T-cell (primary cell): Measurements from ENCODE around the gene NABP1. TPM values are rescaled to one million over a fixed set of nuclear protein-coding genes. Genes with fewer than 3 reads are reported as not detected.

Experiments used
- ATAC-seq, 4 experiments: fragments of 200-7000 bp in 3 of 4; fragments of 150-1000 bp in 1 of 4; cut with Tn5 transposase; replicated peaks in 1 of 4; 1 replicate in 3 of 4; 2 replicates in 1 of 4; pipeline ENCODE4 v1.10.0; 2021; ENCODE audit warnings: moderate library complexity in 3 of 4, mild to moderate bottlenecking in 2 of 4, moderate number of reproducible peaks in 1 of 4
- CTCF ChIA-PET, 2 donors: fragments of 300-600 bp; sonication (Branson Sonifier 250); formaldehyde crosslinking; loops; one replicate each; lab custom pipeline; 2022; ENCODE audit warnings: antibody characterized with exemption in 2 of 2; lab: Charles Lee
- POLR2A ChIA-PET, 2 donors: fragments of 300-600 bp; sonication (Branson Sonifier 250); formaldehyde crosslinking; loops; one replicate each; lab custom pipeline; 2022; ENCODE audit warnings: antibody characterized with exemption in 2 of 2; lab: Charles Lee
- DNase-seq, 35 experiments: peaks; one replicate each; pipeline versions ENCODE4 v3.0.0 to v3.0.0-alpha.2; 2013 to 2023
- H3K27ac ChIP-seq: one replicate; pipeline ENCODE4 v1.5.1; 2013; ENCODE audit warnings: low read length
- H3K27me3 ChIP-seq, 2 experiments: replicated peaks in 1 of 2; 1 replicate in 1 of 2; 2 replicates in 1 of 2; pipeline versions ENCODE4 v1.6.1 to v1.7.0; 2013; ENCODE audit warnings: low read length in 1 of 2, mixed read lengths in 1 of 2; ENCODE audit not compliant: control insufficient read depth in 2 of 2, insufficient read depth in 2 of 2; ENCODE audit errors: extremely low read depth in 1 of 2
- H3K36me3 ChIP-seq, 2 donors: 1 replicate in 1 of 2; 2 replicates in 1 of 2; pipeline versions ENCODE4 v1.6.1 to v1.7.0; 2013; ENCODE audit warnings: low read length in 1 of 2; ENCODE audit not compliant: control insufficient read depth in 2 of 2, insufficient read depth in 1 of 2; ENCODE audit errors: extremely low read depth in 1 of 2
- H3K4me1 ChIP-seq, 2 experiments: 1 replicate in 1 of 2; 2 replicates in 1 of 2; pipeline versions ENCODE4 v1.6.1 to v1.7.0; 2013; ENCODE audit warnings: low read length in 2 of 2, mixed read lengths in 1 of 2; ENCODE audit not compliant: insufficient read depth in 2 of 2, control insufficient read depth in 1 of 2; ENCODE audit errors: extremely low read depth in 1 of 2
- H3K4me3 ChIP-seq, 2 donors: 1 replicate in 1 of 2; 2 replicates in 1 of 2; pipeline versions ENCODE4 v1.5.1 to v1.7.0; 2013; ENCODE audit warnings: mild to moderate bottlenecking in 2 of 2, low read length in 1 of 2, moderate library complexity in 1 of 2; ENCODE audit not compliant: control insufficient read depth in 1 of 2; ENCODE audit errors: extremely low read depth in 1 of 2
- H3K9me3 ChIP-seq: 2 replicates; pipeline ENCODE4 v1.7.0; 2013
- H3K27ac Mint-ChIP-seq, 2 donors: one replicate each; pipeline ENCODE4 v1.8.0; 2020 to 2021; ENCODE audit warnings: mild to moderate bottlenecking in 2 of 2, mixed read lengths in 2 of 2
- H3K27me3 Mint-ChIP-seq, 2 donors: one replicate each; pipeline ENCODE4 v1.8.0; 2021 to 2022; ENCODE audit warnings: mixed read lengths in 2 of 2
- H3K36me3 Mint-ChIP-seq: one replicate; pipeline ENCODE4 v1.8.0; 2021; ENCODE audit warnings: mixed read lengths
- H3K4me1 Mint-ChIP-seq, 3 donors: one replicate each; pipeline ENCODE4 v1.8.0; 2020 to 2022; ENCODE audit warnings: mixed read lengths in 3 of 3, mild to moderate bottlenecking in 1 of 3
- H3K4me3 Mint-ChIP-seq, 3 donors: one replicate each; pipeline ENCODE4 v1.8.0; 2020 to 2022; ENCODE audit warnings: mild to moderate bottlenecking in 3 of 3, mixed read lengths in 3 of 3, moderate library complexity in 3 of 3
- H3K9me3 Mint-ChIP-seq, 3 donors: one replicate each; pipeline ENCODE4 v1.8.0; 2020 to 2022; ENCODE audit warnings: mixed read lengths in 3 of 3
- WGBS: methylation state at CpG from one replicate; pipeline ENCODE4 v1.1.5; 2013; ENCODE audit warnings: missing lambda C conversion rate; ENCODE audit not compliant: insufficient coverage; 5-methylcytosine and 5-hydroxymethylcytosine counted together
- total RNA-seq, 35 experiments: library from RNA in 6 of 35; stranded (reverse) in 6 of 35; fragments of 120-200 nt in 1 of 35; gene quantifications; one replicate each; pipeline versions ENCODE4 v1.2.1 to v1.2.4 and lab custom pipeline; 2013 to 2026

Gene NABP1
- total RNA-seq, 5 donors from 2014 or later (not counting 1 experiment from before 2014, with no cell fraction given), result 39.0 to 67.6 (median 51.3) TPM

DNA sequence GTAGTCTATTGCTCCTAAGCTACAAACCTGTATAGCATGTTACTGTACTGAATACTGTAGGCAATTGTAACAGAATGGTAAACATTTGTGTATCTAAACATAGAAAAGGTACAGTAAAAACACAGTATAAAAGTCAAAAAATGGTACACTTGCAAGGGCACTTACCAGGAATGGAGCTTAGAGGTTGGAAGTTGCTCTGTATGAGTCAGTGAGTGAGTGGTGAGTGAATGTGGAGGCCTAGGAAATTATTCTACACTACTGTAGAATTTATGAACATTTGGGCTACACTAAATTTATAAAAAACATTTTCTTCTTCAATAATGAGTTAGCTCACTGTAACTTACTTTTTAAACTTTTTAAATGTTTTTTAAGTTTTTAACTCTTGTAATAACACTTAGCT lies 19.0 kb downstream of the NABP1 start:
- no peaks in the 10 kb centered on the region for H3K4me1 Mint-ChIP-seq
- no peak overlapping the region for H3K4me3 Mint-ChIP-seq
- H3K27ac ChIP-seq, result no peak overlapping the region
- DNase-seq (no peak), ATAC-seq (no peak)
- no peak overlapping the region for H3K27ac Mint-ChIP-seq
- no peaks in the 10 kb centered on the region for H3K27me3 ChIP-seq
- H3K9me3 Mint-ChIP-seq, result no peaks in the 10 kb centered on the region
- CTCF ChIA-PET, result interaction anchor here (0.5 to 2.1 kb wide), 13 partner anchors 21 to 712 kb away, joined by 3 to 9 read pairs (median 4); no protein-coding TSS in a partner anchor
- no peak overlapping the region for H3K4me3 ChIP-seq
- no peaks in the 10 kb centered on the region for H3K9me3 ChIP-seq
- POLR2A ChIA-PET, result interaction anchor here (0.6 to 1.0 kb wide), 4 partner anchors 11 to 737 kb away, joined by 3 to 5 read pairs (median 3); no protein-coding TSS in a partner anchor
- H3K4me1 ChIP-seq, result no peaks in the 10 kb centered on the region
- H3K36me3 ChIP-seq, result peaks cover 0 to 7% of the 10 kb centered on the region in 2 donors
- H3K27me3 Mint-ChIP-seq, result no peaks in the 10 kb centered on the region
- peaks cover 37% of the 10 kb centered on the region for H3K36me3 Mint-ChIP-seq

DNA sequence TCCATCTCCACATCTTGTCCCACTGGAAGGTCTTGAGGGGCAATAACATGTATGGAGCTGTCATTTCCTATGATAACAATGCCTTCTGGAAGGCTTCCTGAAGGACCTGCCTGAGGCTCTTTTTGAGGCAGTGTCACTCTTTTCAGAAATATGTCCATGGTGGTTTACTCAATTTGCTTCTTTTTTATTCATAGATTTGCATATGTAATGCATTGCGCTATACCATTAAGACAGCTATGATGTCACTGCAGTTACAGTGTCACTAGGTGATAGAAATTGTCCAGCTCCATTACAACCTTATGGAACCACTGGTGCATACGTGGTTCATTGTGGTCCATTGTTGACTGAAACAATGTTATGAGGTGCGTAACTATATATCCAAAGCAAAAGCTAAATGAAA lies 19.9 kb downstream of the NABP1 start:
- Histone ChIP-seq H3K4me1 (no peaks in the 10 kb centered on the region), H3K36me3 (peaks cover 0 to 7% of the 10 kb centered on the region in 2 donors), H3K27ac (no peak overlapping the region), H3K27me3 (no peaks in the 10 kb centered on the region), H3K4me3 (no peak overlapping the region), H3K9me3 (no peaks in the 10 kb centered on the region)
- ChIA-PET CTCF (interaction anchor here (0.9 to 2.1 kb wide), 5 partner anchors 22 to 131 kb away, joined by 3 to 9 read pairs (median 4); no protein-coding TSS in a partner anchor), POLR2A (interaction anchor here (0.6 kb wide), 2 partner anchors 91 to 738 kb away, joined by 3 to 5 read pairs; no protein-coding TSS in a partner anchor)
- no peak overlapping the region for H3K27ac Mint-ChIP-seq
- no peak overlapping the region for H3K4me3 Mint-ChIP-seq
- no peaks in the 10 kb centered on the region for H3K4me1 Mint-ChIP-seq
- H3K9me3 Mint-ChIP-seq, result no peaks in the 10 kb centered on the region
- no peak for ATAC-seq
- H3K27me3 Mint-ChIP-seq, result no peaks in the 10 kb centered on the region
- WGBS, result no CpG with 5 or more reads among the region's 3 CpGs
- DNase-seq, result no peak
- peaks cover 37% of the 10 kb centered on the region for H3K36me3 Mint-ChIP-seq

DNA sequence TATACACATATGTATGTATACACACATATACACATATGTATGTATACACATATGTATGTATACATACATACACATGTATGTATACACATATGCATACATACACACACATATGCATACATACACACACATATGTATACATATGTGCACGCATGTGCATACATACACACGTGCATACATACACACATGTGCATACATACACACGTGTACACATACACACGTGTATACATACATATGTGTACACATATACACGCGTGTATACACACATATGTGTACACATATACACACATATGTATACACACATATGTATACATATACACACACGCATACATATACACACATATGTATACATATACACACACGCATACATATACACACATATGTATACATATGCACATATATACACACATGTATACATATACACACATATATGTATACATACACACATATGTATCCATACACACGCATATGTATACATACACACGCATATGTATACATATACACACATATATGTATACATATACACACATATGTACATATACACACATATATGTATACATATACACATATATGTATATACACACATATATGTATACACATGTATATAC lies 21.5 kb downstream of the NABP1 start:
- Histone ChIP-seq H3K4me3 (no peak overlapping the region), H3K36me3 (peaks cover 0 to 7% of the 10 kb centered on the region in 2 donors), H3K27me3 (no peaks in the 10 kb centered on the region), H3K4me1 (no peaks in the 10 kb centered on the region), H3K9me3 (no peaks in the 10 kb centered on the region), H3K27ac (no peak overlapping the region)
- CTCF ChIA-PET, result no interaction called here
- WGBS, result 85% methylated on average over 6 of the region's 10 CpGs
- Mint-ChIP-seq H3K9me3 (no peaks in the 10 kb centered on the region), H3K27ac (no peak overlapping the region), H3K4me3 (no peak overlapping the region), H3K27me3 (no peaks in the 10 kb centered on the region), H3K4me1 (peaks cover 0 to 5% (median 0%) of the 10 kb centered on the region in 3 donors), H3K36me3 (peaks cover 41% of the 10 kb centered on the region)
- POLR2A ChIA-PET, result no interaction called here
- no peak for ATAC-seq
- DNase-seq, result no peak

DNA sequence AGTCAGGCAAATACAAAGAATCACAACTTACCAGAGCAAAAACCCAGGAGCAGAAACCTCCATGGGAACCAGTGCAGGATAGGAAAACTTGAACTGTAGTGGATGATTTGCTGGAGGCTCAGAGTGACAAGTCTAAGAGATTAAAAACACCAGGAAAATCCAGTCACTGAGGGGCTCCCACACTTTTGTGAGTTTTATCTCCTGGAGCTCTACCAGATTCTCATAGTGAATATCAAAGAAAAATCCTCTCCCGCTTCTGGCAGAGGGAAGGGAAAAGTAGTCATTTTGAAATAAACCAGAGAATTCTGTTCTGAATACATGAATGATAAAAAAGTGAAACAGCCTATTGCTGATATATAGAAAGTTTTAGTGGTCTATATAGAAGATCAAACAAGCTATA lies 23.1 kb downstream of the NABP1 start:
- ChIA-PET CTCF (interaction anchor here in 1 of 2 donors (0.8 kb wide), 1 partner anchor 461 kb away, joined by 3 read pairs; no protein-coding TSS in a partner anchor), POLR2A (no interaction called here)
- H3K4me3 Mint-ChIP-seq, result no peak overlapping the region
- DNase-seq (no peak), ATAC-seq (no peak)
- Histone ChIP-seq H3K4me1 (no peaks in the 10 kb centered on the region), H3K9me3 (no peaks in the 10 kb centered on the region), H3K27me3 (no peaks in the 10 kb centered on the region), H3K36me3 (peaks cover 0 to 7% of the 10 kb centered on the region in 2 donors), H3K27ac (no peak overlapping the region), H3K4me3 (no peak overlapping the region)
- H3K27ac Mint-ChIP-seq, result no peak overlapping the region
- no peaks in the 10 kb centered on the region for H3K27me3 Mint-ChIP-seq
- no peaks in the 10 kb centered on the region for H3K9me3 Mint-ChIP-seq
- peaks cover 0 to 5% (median 0%) of the 10 kb centered on the region in 3 donors for H3K4me1 Mint-ChIP-seq
- H3K36me3 Mint-ChIP-seq, result peaks cover 43% of the 10 kb centered on the region
- WGBS, result no CpG with 5 or more reads among the region's 1 CpG

DNA sequence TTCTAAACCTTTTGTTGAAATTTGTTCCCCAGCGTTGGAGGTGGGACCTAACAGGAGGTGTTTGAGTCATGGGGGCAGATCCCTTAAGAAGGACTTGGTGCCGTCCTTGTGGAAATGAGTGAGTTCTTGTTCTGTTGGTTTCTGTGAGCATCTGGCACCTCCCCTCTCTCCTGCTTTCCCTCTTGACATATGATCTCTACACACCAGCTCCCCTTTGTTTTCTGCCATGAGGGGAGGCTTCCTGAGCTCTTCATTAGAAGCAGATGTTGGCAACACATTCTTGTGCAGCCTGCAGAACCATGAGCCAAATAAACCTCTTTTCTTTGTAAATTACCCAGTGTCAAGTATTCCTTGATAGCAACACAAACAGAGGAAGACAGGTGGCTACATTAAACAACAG lies 23.8 kb downstream of the NABP1 start:
- Histone ChIP-seq H3K4me1 (no peaks in the 10 kb centered on the region), H3K27ac (no peak overlapping the region), H3K36me3 (peaks cover 0 to 7% of the 10 kb centered on the region in 2 donors), H3K9me3 (no peaks in the 10 kb centered on the region), H3K27me3 (no peaks in the 10 kb centered on the region), H3K4me3 (no peak overlapping the region)
- POLR2A ChIA-PET, result no interaction called here
- H3K4me1 Mint-ChIP-seq, result peaks cover 0 to 5% (median 2%) of the 10 kb centered on the region in 3 donors
- ATAC-seq, result no peak
- no peak overlapping the region for H3K4me3 Mint-ChIP-seq
- peaks cover 49% of the 10 kb centered on the region for H3K36me3 Mint-ChIP-seq
- no peak overlapping the region for H3K27ac Mint-ChIP-seq
- no peak for DNase-seq
- CTCF ChIA-PET, result interaction anchor here in 1 of 2 donors (0.8 kb wide), 1 partner anchor 461 kb away, joined by 3 read pairs; no protein-coding TSS in a partner anchor
- no peaks in the 10 kb centered on the region for H3K27me3 Mint-ChIP-seq
- no CpG with 5 or more reads among the region's 2 CpGs for WGBS
- no peaks in the 10 kb centered on the region for H3K9me3 Mint-ChIP-seq

DNA sequence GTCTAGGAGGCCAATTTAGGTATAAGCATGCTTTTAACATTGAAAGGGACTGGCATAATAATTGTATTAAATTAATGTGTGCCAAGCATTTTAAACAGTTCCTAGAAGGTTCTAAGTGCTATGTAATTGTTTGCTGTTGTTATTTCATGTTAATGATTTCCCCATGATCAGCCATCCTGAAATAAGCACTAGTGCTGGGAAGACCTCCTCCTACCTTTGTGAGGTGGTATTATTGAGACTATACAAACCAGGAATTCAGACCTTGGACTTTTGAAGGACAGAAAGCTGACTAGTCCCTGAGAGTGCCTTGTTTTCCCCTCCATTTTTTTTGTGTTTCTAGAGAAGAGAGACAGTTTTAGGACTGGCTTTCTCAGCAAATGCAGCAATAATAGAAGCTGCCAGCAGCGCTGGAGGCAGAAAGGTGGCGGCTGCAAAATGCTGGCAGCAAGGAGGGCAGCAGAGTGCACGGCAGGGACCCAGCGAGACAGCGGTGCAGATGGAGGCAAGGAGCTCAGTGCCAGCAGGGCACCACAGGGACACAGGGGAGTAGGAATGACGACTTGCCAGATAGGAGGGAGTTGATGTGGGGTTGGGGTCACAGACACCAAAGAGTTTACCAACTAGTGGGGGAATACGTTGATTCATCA lies 25.3 kb downstream of the NABP1 start:
- Histone ChIP-seq H3K36me3 (peaks cover 0 to 4% of the 10 kb centered on the region in 2 donors), H3K27me3 (no peaks in the 10 kb centered on the region), H3K9me3 (no peaks in the 10 kb centered on the region), H3K4me3 (no peak overlapping the region), H3K27ac (no peak overlapping the region), H3K4me1 (no peaks in the 10 kb centered on the region)
- ChIA-PET CTCF (interaction anchor here in 1 of 2 donors (1.0 kb wide), 1 partner anchor 15 kb away, joined by 3 read pairs; no protein-coding TSS in a partner anchor), POLR2A (no interaction called here)
- Mint-ChIP-seq H3K27ac (no peak overlapping the region), H3K27me3 (no peaks in the 10 kb centered on the region), H3K9me3 (no peaks in the 10 kb centered on the region), H3K4me1 (peaks cover 0 to 5% (median 2%) of the 10 kb centered on the region in 3 donors), H3K36me3 (peaks cover 43% of the 10 kb centered on the region), H3K4me3 (no peak overlapping the region)
- 90% methylated on average over 6 of the region's 7 CpGs for WGBS
- ATAC-seq, result no peak
- no peak for DNase-seq
